HepG2 (cell line): Measurements from ENCODE around the gene DAZAP1. TPM values are rescaled to one million over a fixed set of nuclear protein-coding genes. Genes with fewer than 3 reads are reported as not detected.
A peak's percentile ranks its signal among the peaks of the same experiment; 100 is the strongest.

Experiments used
- ATAC-seq: fragments of 200-7000 bp; cut with Tn5 transposase; 3 replicates; pipeline ENCODE4 v1.9.1; 2020; ENCODE audit warnings: mild to moderate bottlenecking, moderate library complexity
- BruUV-seq: library from RNA; stranded (reverse); fragments of 400-500 nt; replicated peaks from 2 replicates; lab custom pipeline; 2021; lab: Mats Ljungman, UMichigan
- CTCF ChIA-PET: fragments of 300-600 bp; formaldehyde crosslinking; extraction: SDS; loops from one replicate; lab custom pipeline; 2021; ENCODE audit warnings: low total read pairs, inconsistent platforms, low intra/inter-chr PET ratio; lab: Yijun Ruan, JAX
- POLR2A ChIA-PET: fragments of 350-600 bp; sonication (Branson Sonifier 250); formaldehyde crosslinking; loops from one replicate; lab custom pipeline; 2020; ENCODE audit warnings: antibody characterized with exemption, inconsistent platforms; lab: Yijun Ruan, JAX
- DNase-seq: peaks from one replicate; pipeline ENCODE4 v3.0.0-alpha.2; 2015; ENCODE audit warnings: low spot score
- FAIRE-seq: peaks from 3 replicates; lab custom pipeline; 2011; peaks lifted over from hg19 to GRCh38; lab: Jason Lieb, UNC
- H2AFZ ChIP-seq: one replicate; pipeline ENCODE4 v1.6.1; 2011; ENCODE audit warnings: low read length, inconsistent platforms
- H3K27ac ChIP-seq: fragments of 300-600 bp; 3 replicates; pipeline ENCODE4 v1.8.0; 2011; ENCODE audit warnings: mixed run types, mild to moderate bottlenecking, mixed read lengths, low read length, inconsistent platforms; ENCODE audit not compliant: insufficient read depth; ENCODE audit errors: extremely low read length
- H3K27me3 ChIP-seq, 2 experiments: fragments of 200-600 bp in 1 of 2; 2 replicates in 1 of 2; 3 replicates in 1 of 2; pipeline versions ENCODE4 v1.6.0 to v1.8.0; 2011; ENCODE audit warnings: low read length in 2 of 2, mild to moderate bottlenecking in 2 of 2, moderate library complexity in 2 of 2, inconsistent platforms in 1 of 2; ENCODE audit not compliant: insufficient read depth in 2 of 2, control insufficient read depth in 1 of 2
- H3K36me3 ChIP-seq, 2 experiments: fragments of 200-600 bp in 1 of 2; replicated peaks in 1 of 2; 2 replicates in 1 of 2; 3 replicates in 1 of 2; pipeline versions ENCODE4 v1.5.1 to v1.8.0; 2011; ENCODE audit warnings: low read length in 2 of 2, inconsistent platforms in 1 of 2; ENCODE audit not compliant: insufficient read depth in 2 of 2, control insufficient read depth in 1 of 2
- H3K4me1 ChIP-seq: 2 replicates; pipeline ENCODE4 v1.5.1; 2012; ENCODE audit warnings: low read length, inconsistent platforms; ENCODE audit not compliant: insufficient read depth
- H3K4me2 ChIP-seq: 2 replicates; pipeline ENCODE4 v1.6.0; 2011; ENCODE audit warnings: low read depth, low read length, inconsistent platforms
- H3K4me3 ChIP-seq, 3 experiments: fragments of 200-600 bp in 1 of 3; sonication (generic), shearing (Covaris generic) in 1 of 3; replicated peaks in 1 of 3; 2 replicates each; pipeline ENCODE4 v1.5.1; 2011 to 2016; ENCODE audit warnings: low read length in 3 of 3, inconsistent platforms in 2 of 3, low read depth in 2 of 3, mild to moderate bottlenecking in 2 of 3, control low read depth in 1 of 3, mixed read lengths in 1 of 3; ENCODE audit not compliant: insufficient read depth in 1 of 3
- H3K79me2 ChIP-seq: one replicate; pipeline ENCODE4 v1.6.1; 2011; ENCODE audit warnings: low read length, inconsistent platforms; ENCODE audit not compliant: insufficient read depth
- H3K9ac ChIP-seq: 2 replicates; pipeline ENCODE4 v1.6.0; 2011; ENCODE audit warnings: mild to moderate bottlenecking, low read depth, low read length, inconsistent platforms; ENCODE audit not compliant: insufficient read depth
- H3K9me3 ChIP-seq: 2 replicates; pipeline ENCODE4 v1.5.1; 2012; ENCODE audit warnings: mild to moderate bottlenecking, low read length
- H4K20me1 ChIP-seq: 2 replicates; pipeline ENCODE4 v1.6.0; 2011; ENCODE audit warnings: inconsistent platforms, mild to moderate bottlenecking, low read length, moderate library complexity; ENCODE audit not compliant: insufficient read depth
- BORCS8-MEF2B ChIP-seq: sonication (generic); formaldehyde crosslinking; IDR thresholded peaks from 2 replicates; pipeline ENCODE4 v1.8.0; 2022; ENCODE audit warnings: mild to moderate bottlenecking, missing genetic modification reagents
- FOXA3 ChIP-seq: IDR thresholded peaks from 2 replicates; pipeline ENCODE4 v1.6.1; 2016; ENCODE audit warnings: missing genetic modification reagents, missing compliant biosample characterization
- FOXO1 ChIP-seq: sonication (generic); formaldehyde crosslinking; IDR thresholded peaks from 2 replicates; pipeline ENCODE4 v1.4.0; 2020; ENCODE audit warnings: missing genetic modification reagents
- FOXO4 ChIP-seq: sonication (generic); formaldehyde crosslinking; conservative IDR thresholded peaks from 2 replicates; pipeline ENCODE4 v1.8.1; 2023; ENCODE audit warnings: missing genetic modification reagents
- GFI1 ChIP-seq: sonication (generic); formaldehyde crosslinking; IDR thresholded peaks from 2 replicates; pipeline ENCODE4 v1.5.0; 2020; ENCODE audit warnings: missing genetic modification reagents, mild to moderate bottlenecking, borderline replicate concordance
- IKZF1 ChIP-seq: fragments of 450-650 bp; IDR thresholded peaks from 2 replicates; pipeline ENCODE4 v1.7.1; 2016
- MAZ ChIP-seq, 2 experiments: sonication (generic) in 1 of 2; formaldehyde crosslinking in 1 of 2; IDR thresholded peaks; 2 replicates each; pipeline versions ENCODE4 v1.5.0 to v1.6.1; 2012 to 2020; ENCODE audit warnings: low read depth in 2 of 2, mild to moderate bottlenecking in 2 of 2, borderline replicate concordance in 1 of 2, improper control_type of control experiment in 1 of 2, low read length in 1 of 2, missing genetic modification reagents in 1 of 2, moderate library complexity in 1 of 2
- MTF2 ChIP-seq: sonication (generic); formaldehyde crosslinking; IDR thresholded peaks from 2 replicates; pipeline ENCODE4 v1.5.0; 2020; ENCODE audit warnings: missing genetic modification reagents, borderline replicate concordance
- ONECUT2 ChIP-seq: sonication (generic); formaldehyde crosslinking; IDR thresholded peaks from 2 replicates; pipeline ENCODE4 v1.4.0; 2020; ENCODE audit warnings: missing genetic modification reagents
- RAD51 ChIP-seq: fragments of 450-650 bp; IDR thresholded peaks from 2 replicates; pipeline ENCODE4 v1.6.1; 2016; ENCODE audit warnings: borderline replicate concordance
- RARG ChIP-seq: sonication (generic); formaldehyde crosslinking; IDR thresholded peaks from 2 replicates; pipeline ENCODE4 v1.4.0; 2020; ENCODE audit warnings: low read depth, mild to moderate bottlenecking, missing genetic modification reagents
- RBM39 ChIP-seq: fragments of 200-400 bp; formaldehyde crosslinking; IDR thresholded peaks from one replicate; pipeline ENCODE4 v1.6.1; 2018; ENCODE audit warnings: antibody characterized with exemption, mild to moderate bottlenecking, low read depth, low read length; ENCODE audit not compliant: poor library complexity, severe bottlenecking
- TAF1 ChIP-seq: sonication (generic); formaldehyde crosslinking; IDR thresholded peaks from 2 replicates; pipeline ENCODE4 v1.4.0; 2020; ENCODE audit warnings: missing genetic modification reagents
- ZNF207 ChIP-seq: fragments of 450-650 bp; IDR thresholded peaks from 2 replicates; pipeline ENCODE4 v1.6.1; 2016; ENCODE audit warnings: antibody characterized with exemption, borderline replicate concordance
- ZNF543 ChIP-seq: sonication (generic); formaldehyde crosslinking; IDR thresholded peaks from 2 replicates; pipeline ENCODE4 v1.4.0; 2020; ENCODE audit warnings: mild to moderate bottlenecking, missing genetic modification reagents
- ZNF597 ChIP-seq: sonication (generic); formaldehyde crosslinking; IDR thresholded peaks from 2 replicates; pipeline ENCODE4 v1.5.0; 2020; ENCODE audit warnings: missing genetic modification reagents
- ZNF704 ChIP-seq: sonication (generic); formaldehyde crosslinking; IDR thresholded peaks from 2 replicates; pipeline ENCODE4 v1.8.1; 2023; ENCODE audit warnings: mild to moderate bottlenecking, inconsistent platforms, moderate library complexity, missing genetic modification reagents, borderline replicate concordance
- ZNF772 ChIP-seq: sonication (generic); formaldehyde crosslinking; IDR thresholded peaks from 2 replicates; pipeline ENCODE4 v1.5.0; 2020; ENCODE audit warnings: mild to moderate bottlenecking, missing genetic modification reagents
- ZXDC ChIP-seq: sonication (generic); formaldehyde crosslinking; IDR thresholded peaks from 2 replicates; pipeline ENCODE4 v1.5.0; 2020; ENCODE audit warnings: mild to moderate bottlenecking, missing genetic modification reagents
- WGBS: methylation state at CpG from one replicate; pipeline ENCODE4 v1.1.6; 2017; ENCODE audit warnings: low lambda C conversion rate; 5-methylcytosine and 5-hydroxymethylcytosine counted together
- in situ Hi-C: cut with HindIII; loops from 2 replicates; pipeline ENCODE4 v1.10.0; 2017; ENCODE audit warnings: low pct_unique_long_range_greater_than_20kb; ENCODE audit not compliant: extremely low pct_ligation_motif_present
- intact Hi-C: fragments of 100-400 bp; cut with micrococcal nuclease; formaldehyde crosslinking; loops from one replicate; pipeline ENCODE4 v1.10.0; 2022; ENCODE audit not compliant: unreplicated experiment
- polyA plus RNA-seq, 8 experiments: library from polyadenylated mRNA; depleted of rRNA in 3 of 8; stranded (reverse) in 7 of 8; unstranded in 1 of 8; fragments of >200 nt; fragmentation: Illumina TruSeq in 4 of 8; extraction: Trizol in 4 of 8; gene quantifications; 2 replicates each; pipeline versions ENCODE4 v1.2.1 to v1.2.3, GENCODE V29; 2011 to 2016; ENCODE audit warnings: low read depth in 4 of 8, missing spikeins in 1 of 8, mixed read lengths in 1 of 8; ENCODE audit not compliant: insufficient read depth in 1 of 8
- total RNA-seq, 5 experiments: library from RNA; depleted of rRNA; stranded (reverse); fragments of >200 nt; fragmentation: Illumina TruSeq; extraction: Trizol; gene quantifications; 2 replicates each; pipeline ENCODE4 v1.2.3, GENCODE V29; 2016; ENCODE audit warnings: low read depth in 1 of 5

The DAZAP1 gene
- total and polyA plus RNA-seq, 2 of the 13 experiments (the other 11 are each of a cell fraction or from before 2014, with no cell fraction given) = 63.3 to 79.2 TPM

- H2AFZ ChIP-seq = no peak overlapping the region
- no peak for TF ChIP-seq ZNF704 (CRISPR knock-in tag)
- TF ChIP-seq ZNF772 (CRISPR knock-in tag) = no peak
- no peak for TF ChIP-seq FOXO1 (CRISPR knock-in tag)
- TF ChIP-seq ZXDC (CRISPR knock-in tag) = no peak
- TF ChIP-seq ONECUT2 (CRISPR knock-in tag) = no peak
- TF ChIP-seq FOXA3 = no peak
- no peak for TF ChIP-seq BORCS8-MEF2B (CRISPR knock-in tag)
- no peak for TF ChIP-seq RBM39
- no peak for TF ChIP-seq ZNF543 (CRISPR knock-in tag)
- TF ChIP-seq FOXO4 (CRISPR knock-in tag) = 0 out of 2 replicates have a peak, but pooled peaks have one; percentile 51
- no peak for TF ChIP-seq MAZ (IDR thresholded peaks at IDR 0.05; ENCODE audit: borderline replicate concordance, low read depth, low read length)
- TF ChIP-seq MAZ (CRISPR knock-in tag; IDR thresholded peaks at IDR 0.05; ENCODE audit: low read depth) = no peak
- TF ChIP-seq IKZF1 = no peak
- 0 out of 2 replicates have a peak, but pooled peaks have one; percentile 67 for TF ChIP-seq MTF2 (CRISPR knock-in tag)
- no peak for TF ChIP-seq TAF1 (CRISPR knock-in tag)
- TF ChIP-seq GFI1 = no peak
- no peak for TF ChIP-seq RARG (CRISPR knock-in tag)
- peak; percentile 40; the same call in 1 of the 2 replicates for TF ChIP-seq RAD51
- TF ChIP-seq ZNF597 (CRISPR knock-in tag) = no peak
- TF ChIP-seq ZNF207 = no peak
- H4K20me1 ChIP-seq = peaks cover 36% of the 10 kb centered on the region
- peaks cover 16 to 40% of the 10 kb centered on the region in 2 experiments for H3K36me3 ChIP-seq
- ATAC-seq = peak; percentile 4; the same call in 2 of the 3 replicates
- CTCF ChIA-PET = no interaction called here
- H3K79me2 ChIP-seq = peaks cover 31% of the 10 kb centered on the region
- peaks cover 33% of the 10 kb centered on the region for H3K4me1 ChIP-seq
- intact Hi-C loops (no loop called here), in situ Hi-C loops (no loop called here)
- WGBS = 0% methylated on average over 7 of the region's 26 CpGs
- no peak for DNase-seq
- H3K4me2 ChIP-seq = peak overlapping the region; percentile 99
- POLR2A ChIA-PET = interaction anchor here (1.1 to 1.2 kb wide), 2 partner anchors 17 to 170 kb away, joined by 4 read pairs; partner anchors contain the start of gene CIRBP
- peak overlapping the region; percentile 86 to 89 (median 87) for H3K4me3 ChIP-seq
- H3K27me3 ChIP-seq = no peaks in the 10 kb centered on the region
- H3K9me3 ChIP-seq = no peaks in the 10 kb centered on the region
- no peak for FAIRE-seq
- BruUV-seq = no TSS peak
- peak overlapping the region; percentile 99 for H3K9ac ChIP-seq
- peak overlapping the region; percentile 82 for H3K27ac ChIP-seq
Observed at GRCh38 chr19:1438933-1439354, 31.6 kb downstream of the DAZAP1 start.
